ENCODE measurements around the gene BRCA1. TPM values are rescaled to one million over a fixed set of nuclear protein-coding genes. Genes with fewer than 3 reads are reported as not detected.

The BRCA1 gene
- total RNA-seq, 1 experiment from 2014 or later: 67.1 TPM

- Mint-ChIP-seq H3K4me1 (ENCODE audit: low read depth, unreplicated experiment) (no peaks in the 10 kb centered on the region), H3K27ac (ENCODE audit: unreplicated experiment) (no peak overlapping the region), H3K27me3 (ENCODE audit: unreplicated experiment) (no peaks in the 10 kb centered on the region), H3K9me3 (ENCODE audit: low read depth, unreplicated experiment) (no peaks in the 10 kb centered on the region), H3K4me3 (ENCODE audit: low read depth, unreplicated experiment) (no peak overlapping the region), H3K36me3 (ENCODE audit: insufficient read depth, unreplicated experiment) (peaks cover 58% of the 10 kb centered on the region)
- DNase-seq: no peak
- intact Hi-C loops (cut with micrococcal nuclease; ENCODE audit: unreplicated experiment): no loop called here
- no TSS peak for BruUV-seq (replicated peaks)
- no peak for TF ChIP-seq CTCF (IDR thresholded peaks at IDR 0.05; ENCODE audit: unreplicated experiment)
- CTCF ChIA-PET: interaction anchor here (0.6 kb wide), 1 partner anchor 466 kb away, joined by 4 read pairs; no protein-coding TSS in a partner anchor
These were observed 73.2 kb downstream of the BRCA1 start for GRCh38 chr17:43051969-43052368.

GRCh38 chr17:43044024-43044423 is 81.1 kb downstream of the BRCA1 start:
- Mint-ChIP-seq H3K4me1 (ENCODE audit: low read depth, unreplicated experiment) (no peaks in the 10 kb centered on the region), H3K9me3 (ENCODE audit: low read depth, unreplicated experiment) (no peaks in the 10 kb centered on the region), H3K27me3 (ENCODE audit: unreplicated experiment) (no peaks in the 10 kb centered on the region), H3K4me3 (ENCODE audit: low read depth, unreplicated experiment) (no peak overlapping the region), H3K36me3 (ENCODE audit: insufficient read depth, unreplicated experiment) (peaks cover 20% of the 10 kb centered on the region), H3K27ac (ENCODE audit: unreplicated experiment) (no peak overlapping the region)
- intact Hi-C loops (cut with micrococcal nuclease; ENCODE audit: unreplicated experiment): no loop called here
- no TSS peak for BruUV-seq (replicated peaks)
- CTCF ChIA-PET: no interaction called here
- DNase-seq: no peak
- no peak for TF ChIP-seq CTCF (IDR thresholded peaks at IDR 0.05; ENCODE audit: unreplicated experiment)

- H3K36me3 Mint-ChIP-seq (ENCODE audit: insufficient read depth, unreplicated experiment): peaks cover 16% of the 10 kb centered on the region
- no TSS peak for BruUV-seq (replicated peaks)
- H3K9me3 Mint-ChIP-seq (ENCODE audit: low read depth, unreplicated experiment): no peaks in the 10 kb centered on the region
- H3K27me3 Mint-ChIP-seq (ENCODE audit: unreplicated experiment): no peaks in the 10 kb centered on the region
- no peak overlapping the region for H3K27ac Mint-ChIP-seq (ENCODE audit: unreplicated experiment)
- no peak overlapping the region for H3K4me3 Mint-ChIP-seq (ENCODE audit: low read depth, unreplicated experiment)
- intact Hi-C loops (cut with micrococcal nuclease; ENCODE audit: unreplicated experiment): no loop called here
- CTCF ChIA-PET: interaction anchor here (1.5 kb wide), 1 partner anchor 12 kb away, joined by 4 read pairs; no protein-coding TSS in a partner anchor
- no peak for TF ChIP-seq CTCF (IDR thresholded peaks at IDR 0.05; ENCODE audit: unreplicated experiment)
- H3K4me1 Mint-ChIP-seq (ENCODE audit: low read depth, unreplicated experiment): no peaks in the 10 kb centered on the region
- DNase-seq: no peak
These were observed 81.9 kb downstream of the BRCA1 start for GRCh38 chr17:43043307-43043706.

GRCh38 chr17:43042025-43042628 is 83.0 kb downstream of the BRCA1 start:
- Mint-ChIP-seq H3K27ac (ENCODE audit: unreplicated experiment) (no peak overlapping the region), H3K36me3 (ENCODE audit: insufficient read depth, unreplicated experiment) (peaks cover 7% of the 10 kb centered on the region), H3K27me3 (ENCODE audit: unreplicated experiment) (no peaks in the 10 kb centered on the region), H3K4me3 (ENCODE audit: low read depth, unreplicated experiment) (no peak overlapping the region), H3K4me1 (ENCODE audit: low read depth, unreplicated experiment) (no peaks in the 10 kb centered on the region), H3K9me3 (ENCODE audit: low read depth, unreplicated experiment) (no peaks in the 10 kb centered on the region)
- no TSS peak for BruUV-seq (replicated peaks)
- intact Hi-C loops (cut with micrococcal nuclease; ENCODE audit: unreplicated experiment): no loop called here
- no peak for TF ChIP-seq CTCF (IDR thresholded peaks at IDR 0.05; ENCODE audit: unreplicated experiment)
- DNase-seq: no peak
- CTCF ChIA-PET: interaction anchor here (1.5 kb wide), 1 partner anchor 11 kb away, joined by 4 read pairs; no protein-coding TSS in a partner anchor
